GM21723 (cell line): ENCODE data around the gene PEPD.

Source experiments
- ATAC-seq: cut with Tn5 transposase; IDR thresholded peaks from one replicate; pipeline ENCODE4 v1.9.1; 2021; ENCODE audit warnings: mild to moderate bottlenecking, moderate library complexity; ENCODE audit not compliant: unreplicated experiment

Gene PEPD

DNA sequence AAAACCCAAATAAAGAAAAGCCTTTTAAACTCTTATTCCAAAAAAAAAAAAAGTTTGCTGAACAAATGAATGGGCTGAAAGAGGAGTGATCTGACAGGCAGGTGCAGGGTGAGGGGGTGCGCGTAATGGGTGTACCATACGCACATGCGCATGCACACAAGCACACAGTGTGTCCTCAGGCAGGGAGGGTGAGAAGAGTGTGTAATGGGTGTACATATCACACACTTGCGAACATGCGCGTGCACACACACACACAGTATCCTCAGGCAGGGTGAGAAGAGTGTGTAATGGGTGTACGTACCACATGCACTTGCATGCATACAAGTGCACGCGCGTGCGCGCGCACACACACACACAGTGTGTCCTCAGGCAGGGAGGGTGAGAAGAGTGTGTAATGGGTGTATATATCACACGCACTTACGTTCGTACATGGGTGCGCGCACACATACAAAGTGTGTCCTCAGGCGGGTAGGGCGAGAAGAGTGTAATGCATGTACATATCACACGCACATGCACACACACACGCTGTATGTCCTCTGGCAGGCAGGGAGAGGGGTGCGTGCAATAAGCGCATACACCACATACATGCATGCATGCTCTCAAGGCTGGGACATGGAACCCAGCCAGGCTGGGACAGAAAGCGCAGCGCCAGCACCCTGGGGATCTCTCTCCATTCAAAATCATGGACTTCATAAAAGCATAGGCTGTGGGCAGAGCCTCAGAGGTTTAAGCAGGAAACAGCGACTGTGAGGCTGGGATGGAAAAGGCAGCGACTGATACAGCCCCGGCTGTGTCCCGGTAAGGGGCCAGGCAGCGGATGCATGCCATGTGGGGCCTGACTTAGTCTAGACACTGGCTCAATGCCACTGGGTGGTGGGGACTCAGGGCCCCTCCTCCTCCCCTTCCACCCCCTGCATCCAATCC, 77.7 kb downstream of the PEPD start:
- no peak for ATAC-seq

DNA sequence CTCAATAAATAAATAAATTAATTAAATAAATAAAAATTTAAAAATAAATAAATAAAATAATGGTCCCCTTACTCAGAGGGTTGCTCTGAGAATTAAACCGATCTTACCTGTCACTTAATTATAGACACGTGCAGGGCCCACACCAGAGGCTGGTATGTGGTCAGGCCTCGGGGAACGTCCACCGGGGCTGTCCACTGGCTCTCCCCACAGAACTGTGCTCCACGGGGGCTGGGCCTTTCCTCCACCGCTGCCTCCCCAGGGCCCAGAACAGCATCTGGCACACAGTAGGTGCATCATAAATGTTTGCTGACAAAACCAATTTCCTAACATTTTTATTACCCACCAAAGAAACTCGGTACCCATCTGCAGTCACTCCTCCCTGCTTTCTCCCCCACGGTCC, 78.9 kb downstream of the PEPD start:
- no peak for ATAC-seq

DNA sequence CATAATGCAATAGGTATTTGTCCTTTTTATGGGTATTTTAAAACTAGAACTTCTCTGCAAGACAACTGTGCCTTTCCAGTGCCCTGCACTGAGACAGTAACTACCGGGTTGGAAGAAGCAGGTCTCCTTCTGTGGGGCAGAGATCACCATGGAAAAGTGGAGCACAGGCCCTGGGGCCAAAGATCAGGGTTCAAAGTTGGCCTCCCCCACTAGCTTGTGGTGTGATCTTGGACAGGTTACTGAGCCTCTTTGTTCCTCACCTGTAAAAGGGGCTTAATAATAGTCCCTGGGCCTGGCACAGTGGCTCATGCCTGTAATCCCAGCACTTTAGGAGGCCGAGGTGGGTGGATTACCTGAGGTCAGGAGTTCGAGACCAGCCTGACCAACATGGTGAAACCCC, 79.8 kb downstream of the PEPD start:
- no peak for ATAC-seq

GRCh38 chr19:33441277-33441699, 80.3 kb downstream of the PEPD start:
- no peak for ATAC-seq

DNA sequence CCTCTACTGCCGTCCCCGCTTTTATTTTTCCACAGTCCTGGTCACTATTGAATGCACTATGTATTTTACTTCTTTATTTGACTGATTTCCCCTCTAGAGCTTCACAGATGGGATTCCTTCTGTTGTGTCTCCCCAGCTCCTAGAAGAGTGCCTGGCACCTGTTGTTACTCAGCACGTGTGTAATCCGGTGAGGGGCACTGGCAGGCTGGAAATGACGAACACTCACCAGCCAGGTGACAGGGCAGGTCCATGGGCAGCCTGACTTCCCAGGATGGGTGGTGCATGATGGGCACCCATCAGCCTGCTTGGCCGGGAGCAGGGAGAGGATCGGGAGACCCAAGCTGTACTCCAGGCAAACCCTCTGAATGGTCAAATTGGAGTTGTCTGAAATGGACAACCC, 80.9 kb downstream of the PEPD start:
- no peak for ATAC-seq

DNA sequence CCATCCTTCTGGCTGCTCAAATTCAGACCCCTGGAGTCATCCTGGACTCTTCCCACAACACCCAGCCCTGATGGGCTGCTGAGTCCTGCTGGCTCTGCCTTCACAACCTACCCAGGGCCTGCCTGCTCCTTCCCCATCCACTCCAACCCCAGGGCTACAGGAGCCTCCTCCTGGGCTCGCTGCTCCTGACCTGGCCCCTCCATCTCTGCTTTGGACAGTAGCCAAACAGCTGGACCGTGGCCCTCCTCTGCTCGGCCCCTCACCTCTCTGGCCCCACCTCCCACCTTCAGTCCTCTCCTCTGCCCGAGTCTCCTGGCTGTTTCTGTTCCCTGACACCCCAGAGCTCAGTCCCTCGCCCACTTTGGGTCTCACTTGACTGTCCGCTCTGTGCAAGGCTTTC, 81.3 kb downstream of the PEPD start:
- ATAC-seq: no peak

- no peak for ATAC-seq
These were observed 82.4 kb downstream of the PEPD start for GRCh38 chr19:33438987-33439781.

DNA sequence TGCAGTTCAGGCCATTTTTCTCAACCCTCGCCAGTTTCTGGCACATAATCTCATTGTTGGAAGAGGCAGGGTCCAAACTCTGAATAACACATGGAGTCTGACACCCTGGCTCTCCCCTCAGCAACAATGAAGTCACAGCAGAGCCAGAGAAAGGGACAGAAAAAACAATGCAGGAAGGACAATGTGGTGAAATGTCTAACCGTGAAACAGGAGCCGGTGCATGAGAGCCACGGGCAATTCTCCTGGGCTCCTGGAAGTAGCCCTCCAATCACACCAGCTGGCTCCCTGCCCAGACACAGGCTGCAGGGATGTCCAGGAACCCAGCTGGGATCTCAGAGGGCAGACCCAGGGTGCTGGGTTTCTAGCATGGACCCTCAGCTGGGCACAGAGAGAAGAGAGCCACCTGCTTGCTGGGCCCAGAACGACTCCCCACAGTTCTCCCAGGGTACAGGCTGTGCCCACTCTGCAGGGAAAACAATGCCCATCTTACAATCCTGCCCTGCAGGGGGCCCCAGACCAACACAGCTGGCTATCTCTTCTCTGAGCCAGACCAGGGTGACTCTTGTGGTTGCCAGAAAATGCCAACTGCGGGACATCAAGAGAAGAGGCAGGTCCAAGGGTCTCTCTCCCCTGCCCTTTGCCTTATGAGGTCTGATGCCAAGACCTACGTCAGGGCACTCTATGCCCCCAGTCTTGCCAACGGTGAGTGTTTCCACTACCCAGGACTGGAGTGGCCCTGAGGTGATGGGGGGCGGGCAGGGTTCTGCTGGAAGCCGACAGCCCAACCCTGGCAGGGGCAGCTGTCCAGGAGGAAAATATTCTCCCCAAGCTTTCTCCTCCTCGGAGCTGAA, 83.5 kb downstream of the PEPD start:
- ATAC-seq: no peak

DNA sequence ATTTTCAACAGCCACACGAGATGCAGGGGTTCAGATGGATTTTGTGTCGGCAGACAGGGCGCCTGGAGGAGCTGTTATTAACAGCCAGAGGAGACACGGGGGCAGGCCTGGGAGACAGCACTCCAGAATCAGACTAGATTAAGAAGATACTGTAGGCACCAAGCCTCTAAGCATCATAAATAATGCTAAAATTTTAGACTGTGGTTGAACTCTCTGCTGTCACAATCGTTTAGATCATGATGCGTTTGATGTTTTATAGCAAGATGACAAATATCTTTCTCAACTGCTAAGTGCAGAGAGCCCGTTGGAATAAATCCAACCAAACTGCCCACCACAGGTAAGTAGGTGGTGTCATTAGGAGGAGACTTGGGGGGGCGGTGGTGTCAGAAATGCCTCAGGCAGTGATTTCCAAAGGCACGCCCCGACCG, 84.2 kb downstream of the PEPD start:
- ATAC-seq: no peak

DNA sequence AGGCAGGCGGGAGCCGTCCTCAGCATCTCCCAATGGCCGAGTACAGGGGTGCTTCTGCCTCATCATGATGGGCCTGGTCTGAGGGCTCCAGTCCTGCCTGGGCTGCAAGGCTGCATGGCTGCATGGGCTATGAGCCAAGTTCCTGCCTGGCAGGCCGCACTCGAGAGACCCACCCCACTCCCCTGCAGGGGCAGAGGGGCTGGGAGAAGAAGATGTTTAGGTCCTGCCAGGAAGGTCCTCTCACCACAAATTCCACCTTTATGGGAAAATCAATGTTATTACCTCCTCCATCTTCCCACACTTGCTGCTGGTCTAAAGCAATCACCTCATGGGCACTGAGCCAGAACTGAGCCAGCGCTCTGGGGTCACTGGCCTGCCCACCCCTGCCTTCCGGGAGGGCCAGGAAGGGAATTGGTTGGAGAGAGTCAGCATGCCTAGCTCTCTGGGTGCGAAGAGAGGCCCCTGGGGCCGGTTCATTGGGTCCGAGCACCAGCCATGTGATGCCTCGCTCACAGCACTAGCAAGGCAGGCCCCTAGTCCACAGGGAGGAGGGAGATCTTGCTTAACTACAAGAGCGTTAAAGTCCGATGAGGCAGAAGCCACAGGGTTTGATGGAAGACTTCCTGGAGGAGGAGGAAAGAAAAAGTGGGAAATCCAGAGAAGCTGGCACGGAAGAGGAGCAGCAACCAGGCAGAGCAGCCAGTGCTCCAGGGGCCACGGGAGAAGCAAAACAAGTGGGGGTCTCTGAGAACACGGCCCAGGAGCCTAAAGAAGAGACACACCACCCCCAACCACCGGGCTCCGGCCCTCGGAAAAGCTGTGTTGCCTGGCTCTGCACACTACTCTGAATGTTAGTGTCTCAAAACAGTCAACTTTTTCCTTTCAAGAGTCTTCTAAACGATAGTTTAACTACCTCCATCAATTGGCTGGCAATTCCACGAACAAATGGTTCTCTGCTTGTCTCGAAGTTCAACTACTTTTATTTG, 84.9 kb downstream of the PEPD start:
- ATAC-seq: no peak

DNA sequence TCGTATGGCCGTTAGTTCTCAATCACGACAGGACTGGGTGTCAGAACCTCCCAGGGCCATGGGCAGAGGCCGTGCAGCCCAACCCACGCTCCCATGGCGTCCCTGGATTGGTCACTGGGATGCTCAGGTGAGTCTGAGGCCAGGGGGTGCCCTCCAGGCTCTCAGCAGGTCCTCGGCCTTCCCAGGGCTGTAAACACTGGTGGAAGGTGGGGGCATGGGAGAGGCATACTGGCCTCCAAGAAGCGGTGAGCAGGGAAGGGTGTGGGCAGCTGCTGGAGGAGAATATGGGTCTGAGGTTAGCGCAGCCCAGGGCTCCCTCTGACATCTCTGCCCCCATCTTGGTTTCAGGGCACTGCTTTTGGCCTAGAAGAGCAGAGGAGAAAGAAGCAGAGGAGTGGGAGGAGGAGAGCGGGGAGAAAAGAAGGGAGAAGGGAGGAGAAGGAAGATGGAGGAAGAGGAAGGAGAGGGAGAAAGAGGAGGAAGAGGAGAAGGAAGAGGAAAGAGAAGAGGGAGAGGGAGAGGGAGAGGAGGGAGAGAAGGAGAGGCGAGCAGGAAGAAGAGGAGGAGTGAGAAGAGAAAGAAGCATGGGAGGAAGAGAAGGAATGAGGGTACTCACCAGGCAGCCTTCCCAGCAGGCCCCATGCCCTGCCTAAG, 85.8 kb downstream of the PEPD start:
- ATAC-seq: no peak

GRCh38 chr19:33434886-33435705, 86.5 kb downstream of the PEPD start:
- no peak for ATAC-seq

GRCh38 chr19:33434069-33434885, 87.3 kb downstream of the PEPD start:
- no peak for ATAC-seq

- no peak for ATAC-seq
These were observed 89.0 kb downstream of the PEPD start for GRCh38 chr19:33432446-33433170.

DNA sequence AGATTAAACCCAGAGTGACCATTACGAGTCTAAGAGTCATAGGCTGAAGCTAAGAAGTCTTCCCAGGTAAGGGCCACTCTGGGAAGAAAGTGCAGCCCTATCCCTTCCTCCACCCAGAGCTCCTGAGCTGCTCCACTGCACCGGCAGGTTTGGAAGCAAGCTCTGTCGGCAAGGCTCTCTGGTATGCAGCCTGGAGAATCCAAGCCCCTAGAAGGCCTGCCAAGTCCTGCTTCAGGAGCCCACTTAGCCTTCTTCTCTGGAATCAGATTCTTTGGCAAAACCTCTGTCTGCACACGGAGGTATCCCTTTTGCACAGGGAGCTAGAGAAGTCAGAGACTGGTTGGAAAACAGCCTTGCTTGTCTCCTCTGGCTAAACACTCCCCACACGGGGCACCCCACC, 89.6 kb downstream of the PEPD start:
- no peak for ATAC-seq

GRCh38 chr19:33430674-33431277, 90.8 kb downstream of the PEPD start:
- no peak for ATAC-seq
